ENCODE measurements around the gene ATP6V0B. TPM values are rescaled to one million over a fixed set of nuclear protein-coding genes. Genes with fewer than 3 reads are reported as not detected.

Gene ATP6V0B
- total and polyA plus RNA-seq, 9 of the 15 experiments (the other 6 are each of a cell fraction or from before 2014, with no cell fraction given) = 137 to 328 (median 220) TPM

GRCh38 chr1:43969416-43969745 lies 5.4 kb upstream of the ATP6V0B start (continued):
- TF ChIP-seq ZNF407 (IDR thresholded peaks at IDR 0.05; ENCODE audit: low read depth) (no peak), BMI1 (IDR thresholded peaks at IDR 0.05; ENCODE audit: low read length) (no peak), ZNF436 (CRISPR knock-in tag; IDR thresholded peaks at IDR 0.05) (no peak), STAT5B (CRISPR knock-in tag; IDR thresholded peaks at IDR 0.05) (no peak), ELK3 (CRISPR knock-in tag; IDR thresholded peaks at IDR 0.05) (no peak), JUN (IDR thresholded peaks at IDR 0.05; ENCODE audit: borderline replicate concordance, low read depth, low read length) (no peak), JUN (CRISPR knock-in tag; IDR thresholded peaks at IDR 0.05; ENCODE audit: borderline replicate concordance) (no peak), ZNF639 (CRISPR knock-in tag; conservative IDR thresholded peaks at IDR 0.05 in 1 of 2, IDR thresholded peaks at IDR 0.05 in 1 of 2) (no peak), PTRF (tag; IDR thresholded peaks at IDR 0.05) (no peak)

Data from K562 (cell line).